GM10847 (cell line): ENCODE results near the gene FHOD1.

Experiments used
- POLR2A ChIP-seq: IDR thresholded peaks from 2 replicates; pipeline ENCODE4 v1.6.1; 2011; ENCODE audit not compliant: insufficient read length; ENCODE audit errors: extremely low read depth

FHOD1 gene

GRCh38 chr16:67213197-67214019 lies 33.9 kb downstream of the FHOD1 start:
- no peak for TF ChIP-seq POLR2A

DNA sequence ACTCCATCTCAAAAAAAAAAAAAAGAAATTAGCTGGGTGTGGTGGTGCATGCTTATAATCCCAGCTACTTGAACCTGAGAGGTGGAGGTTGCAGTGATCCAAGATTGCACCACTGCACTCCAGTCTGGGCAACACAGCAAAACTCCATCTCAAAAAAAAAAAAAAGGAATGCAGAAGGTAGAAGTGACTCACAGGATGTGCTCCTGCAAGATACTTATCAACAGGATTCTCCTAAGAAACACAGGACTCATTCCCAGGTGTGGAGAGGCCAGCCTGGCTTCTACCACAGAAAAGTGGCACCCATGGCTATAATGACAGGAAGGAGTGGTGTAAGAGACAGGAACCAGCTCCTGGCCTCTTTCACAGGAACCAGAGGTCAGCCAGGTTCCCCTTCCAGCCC lies 34.5 kb downstream of the FHOD1 start:
- no peak for TF ChIP-seq POLR2A

- TF ChIP-seq POLR2A = no peak
Measured at GRCh38 chr16:67211674-67212073, 35.6 kb downstream of the FHOD1 start.

GRCh38 chr16:67210069-67210937 lies 37.0 kb downstream of the FHOD1 start:
- no peak for TF ChIP-seq POLR2A

GRCh38 chr16:67209565-67209964 lies 37.7 kb downstream of the FHOD1 start:
- no peak for TF ChIP-seq POLR2A

DNA sequence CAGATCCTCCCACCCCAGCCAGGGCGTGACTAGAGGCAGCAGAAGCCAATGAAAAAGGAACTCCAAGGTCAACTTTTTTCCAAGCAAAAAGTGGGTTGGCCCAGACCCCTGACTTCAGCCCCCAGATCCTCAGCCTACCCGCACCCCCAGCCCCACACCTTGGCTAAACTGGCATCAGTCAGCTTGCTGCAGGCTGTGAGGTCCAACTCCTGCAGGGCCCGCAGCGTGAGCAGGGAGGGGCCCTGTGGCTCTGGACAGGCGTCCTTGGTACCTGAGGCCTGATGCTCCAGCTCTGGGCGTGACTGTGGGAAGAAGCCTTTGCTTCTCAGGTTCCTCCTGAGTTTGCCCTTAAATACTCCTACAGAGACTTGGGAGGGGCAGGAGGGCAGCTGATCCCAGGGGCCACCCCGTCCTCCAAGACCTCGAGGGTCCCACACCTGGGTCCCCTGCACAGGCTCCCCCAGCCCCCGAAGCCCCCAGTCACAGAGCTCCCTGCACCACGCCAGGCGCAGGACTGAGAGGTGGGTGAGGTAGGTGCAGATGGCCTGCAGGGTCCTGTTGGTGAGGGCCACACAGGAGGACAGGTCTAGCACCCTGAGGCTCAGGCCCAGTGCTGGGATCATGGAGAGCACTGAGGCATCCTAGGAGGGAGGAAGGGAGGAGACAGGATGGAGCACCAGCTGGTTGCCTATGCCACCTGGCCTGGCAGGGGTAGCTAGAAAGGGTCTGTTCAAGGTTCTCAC lies 39.0 kb downstream of the FHOD1 start:
- no peak for TF ChIP-seq POLR2A

DNA sequence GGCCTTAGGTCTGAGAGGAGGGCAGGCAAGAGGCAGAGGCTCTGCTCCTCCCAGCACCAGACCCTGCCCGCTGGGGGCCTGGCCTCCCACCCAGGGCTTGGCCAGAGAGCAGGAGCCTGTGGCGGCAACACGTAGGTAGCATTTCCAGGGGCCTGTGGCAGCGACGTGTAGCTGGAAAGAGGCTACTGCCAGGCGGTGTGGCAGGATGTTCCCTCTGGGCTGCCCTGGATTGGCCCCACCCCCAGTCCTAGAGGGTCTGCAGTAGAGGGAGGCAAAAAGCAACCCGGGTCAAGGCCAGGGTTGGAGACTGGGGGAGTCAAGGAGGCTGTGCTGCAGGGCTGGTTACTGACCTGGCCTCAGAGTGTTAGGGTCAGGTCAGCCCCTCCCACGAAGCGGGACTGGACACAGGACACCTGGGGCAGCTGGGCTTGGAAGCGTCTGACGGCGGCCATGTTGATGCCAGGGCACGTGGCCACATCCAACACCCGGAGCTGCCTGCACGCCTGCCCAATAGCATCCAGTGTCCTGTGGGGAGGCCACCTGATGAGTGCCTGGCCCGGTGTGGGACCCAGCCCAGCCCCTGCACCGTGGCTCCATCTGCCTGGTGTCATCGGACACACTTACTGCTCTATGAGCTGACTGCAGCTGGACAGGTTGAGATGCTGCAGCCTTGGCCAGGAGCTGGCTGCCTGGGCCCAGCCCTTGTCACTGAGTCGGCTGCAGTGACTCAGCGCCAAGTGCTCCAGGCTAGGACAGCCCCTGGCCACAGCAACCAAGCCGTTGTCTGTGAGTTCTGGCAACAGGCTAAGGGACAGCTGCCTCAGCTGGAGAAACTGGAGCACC lies 39.8 kb downstream of the FHOD1 start:
- no peak for TF ChIP-seq POLR2A

GRCh38 chr16:67206838-67207248 lies 40.4 kb downstream of the FHOD1 start:
- TF ChIP-seq POLR2A = no peak

DNA sequence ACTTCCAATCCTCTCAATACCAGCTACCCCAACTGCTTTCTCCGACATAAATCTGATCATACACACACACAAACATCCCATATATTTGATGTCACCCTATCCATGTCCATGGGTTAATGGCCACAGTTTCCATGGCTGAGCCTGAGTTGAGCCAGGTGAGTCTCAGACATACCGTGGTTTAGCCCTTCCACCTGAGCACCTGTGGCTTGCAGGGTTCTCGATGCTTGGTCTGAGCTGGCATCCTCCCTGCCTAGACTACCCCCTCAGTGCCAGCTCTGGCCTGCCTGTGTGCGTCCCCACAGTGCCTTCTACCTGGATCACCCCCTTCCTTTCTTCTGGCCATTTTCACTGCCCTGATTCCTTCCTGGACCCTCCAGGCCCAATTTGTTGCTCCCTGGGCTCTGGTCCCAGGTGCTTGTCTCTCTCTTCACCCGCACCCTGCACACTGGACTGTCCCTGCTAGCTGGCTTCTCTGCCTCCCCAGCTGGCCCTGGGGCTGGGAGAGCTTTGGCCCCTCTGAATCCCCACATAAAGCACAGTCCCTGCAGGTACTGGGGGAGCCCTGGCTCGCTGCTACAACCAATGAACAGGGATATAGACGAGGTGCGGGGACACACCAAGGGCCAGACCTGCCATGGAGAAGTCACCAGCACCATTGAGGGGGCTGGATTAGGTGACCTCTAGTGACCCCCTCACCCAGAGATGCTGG lies 41.0 kb downstream of the FHOD1 start:
- no peak for TF ChIP-seq POLR2A

- TF ChIP-seq POLR2A = no peak
Measured at GRCh38 chr16:67204076-67204475, 43.2 kb downstream of the FHOD1 start.

- TF ChIP-seq POLR2A = no peak
Measured at GRCh38 chr16:67202956-67203493, 44.3 kb downstream of the FHOD1 start.

DNA sequence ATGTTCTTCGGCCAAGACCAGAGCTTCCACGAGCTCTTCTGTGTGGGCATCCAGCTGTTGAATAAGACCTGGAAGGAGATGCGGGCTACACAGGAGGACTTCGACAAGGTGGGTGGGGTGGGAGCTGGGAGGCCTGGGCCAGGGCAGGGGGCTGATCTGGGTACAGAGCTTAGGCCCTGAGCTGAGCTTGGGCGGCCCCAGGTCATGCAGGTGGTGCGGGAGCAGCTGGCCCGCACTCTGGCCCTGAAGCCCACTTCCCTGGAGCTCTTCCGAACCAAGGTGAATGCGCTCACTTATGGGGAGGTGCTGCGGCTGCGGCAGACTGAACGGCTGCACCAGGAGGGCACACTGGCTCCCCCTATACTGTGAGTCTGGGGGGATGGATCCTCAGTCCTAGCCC lies 44.9 kb downstream of the FHOD1 start:
- no peak for TF ChIP-seq POLR2A

DNA sequence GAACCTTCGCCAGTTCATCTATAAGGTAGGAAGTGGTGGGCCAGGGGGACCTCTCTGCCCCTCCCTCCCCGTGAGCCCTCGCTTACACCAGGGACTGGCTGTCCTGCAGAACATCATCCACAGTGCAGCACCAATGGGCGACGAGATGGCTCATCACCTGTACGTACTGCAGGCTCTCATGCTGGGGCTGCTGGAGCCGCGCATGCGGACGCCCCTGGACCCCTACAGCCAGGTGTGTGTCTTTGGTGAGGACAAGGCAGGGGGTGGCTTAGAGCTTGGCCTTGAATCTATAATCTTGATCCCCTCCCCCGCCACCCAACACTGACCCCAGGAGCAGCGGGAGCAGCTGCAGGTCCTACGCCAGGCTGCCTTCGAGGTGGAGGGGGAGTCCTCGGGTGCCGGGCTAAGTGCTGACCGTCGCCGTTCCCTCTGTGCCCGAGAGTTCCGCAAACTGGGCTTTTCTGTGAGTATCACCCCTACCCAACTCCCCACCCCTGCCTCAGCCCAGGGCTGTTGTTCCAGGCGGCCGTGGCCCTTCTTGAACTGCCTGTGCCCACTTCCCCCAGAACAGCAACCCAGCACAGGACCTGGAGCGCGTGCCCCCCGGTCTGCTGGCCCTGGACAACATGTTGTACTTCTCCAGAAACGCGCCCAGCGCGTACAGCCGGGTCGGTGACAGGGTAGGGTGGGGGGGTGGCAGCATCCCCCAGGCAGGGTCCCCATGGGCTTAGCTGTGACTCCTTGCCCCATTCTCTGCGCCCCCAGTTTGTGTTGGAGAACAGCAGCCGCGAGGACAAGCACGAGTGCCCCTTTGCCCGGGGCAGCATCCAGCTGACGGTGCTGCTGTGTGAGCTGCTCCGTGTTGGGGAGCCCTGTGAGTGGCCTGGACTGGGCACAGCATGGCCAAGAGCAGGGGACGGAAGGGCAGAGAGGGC lies 45.6 kb downstream of the FHOD1 start:
- no peak for TF ChIP-seq POLR2A

DNA sequence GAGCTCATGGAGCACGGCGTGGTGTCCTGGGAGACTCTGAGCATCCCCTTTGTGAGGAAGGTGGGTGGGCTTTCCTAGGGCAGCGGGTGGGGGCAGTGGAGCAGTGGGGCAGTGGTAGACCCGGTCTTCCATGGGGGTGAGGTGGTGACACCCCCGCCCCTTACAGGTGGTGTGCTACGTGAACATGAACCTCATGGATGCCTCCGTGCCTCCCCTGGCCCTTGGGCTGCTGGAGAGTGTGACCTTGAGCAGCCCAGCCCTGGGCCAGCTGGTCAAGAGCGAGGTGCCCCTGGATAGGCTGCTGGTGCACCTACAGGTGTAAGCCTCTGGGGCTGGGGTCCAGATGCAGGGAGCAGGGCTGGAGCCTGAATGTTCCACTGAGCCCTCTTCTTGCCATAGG lies 46.8 kb downstream of the FHOD1 start:
- no peak for TF ChIP-seq POLR2A
